ENCODE results near the gene JAG2.

Gene JAG2

GRCh38 chr14:105091517-105092170 lies 76.9 kb downstream of the JAG2 start:
- peak; percentile 92 for DNase-seq (ENCODE audit: low read depth)
- H3K4me3 ChIP-seq (ENCODE audit: low read length), result peak overlapping the region; percentile 48
- TF ChIP-seq, protein P1, sequence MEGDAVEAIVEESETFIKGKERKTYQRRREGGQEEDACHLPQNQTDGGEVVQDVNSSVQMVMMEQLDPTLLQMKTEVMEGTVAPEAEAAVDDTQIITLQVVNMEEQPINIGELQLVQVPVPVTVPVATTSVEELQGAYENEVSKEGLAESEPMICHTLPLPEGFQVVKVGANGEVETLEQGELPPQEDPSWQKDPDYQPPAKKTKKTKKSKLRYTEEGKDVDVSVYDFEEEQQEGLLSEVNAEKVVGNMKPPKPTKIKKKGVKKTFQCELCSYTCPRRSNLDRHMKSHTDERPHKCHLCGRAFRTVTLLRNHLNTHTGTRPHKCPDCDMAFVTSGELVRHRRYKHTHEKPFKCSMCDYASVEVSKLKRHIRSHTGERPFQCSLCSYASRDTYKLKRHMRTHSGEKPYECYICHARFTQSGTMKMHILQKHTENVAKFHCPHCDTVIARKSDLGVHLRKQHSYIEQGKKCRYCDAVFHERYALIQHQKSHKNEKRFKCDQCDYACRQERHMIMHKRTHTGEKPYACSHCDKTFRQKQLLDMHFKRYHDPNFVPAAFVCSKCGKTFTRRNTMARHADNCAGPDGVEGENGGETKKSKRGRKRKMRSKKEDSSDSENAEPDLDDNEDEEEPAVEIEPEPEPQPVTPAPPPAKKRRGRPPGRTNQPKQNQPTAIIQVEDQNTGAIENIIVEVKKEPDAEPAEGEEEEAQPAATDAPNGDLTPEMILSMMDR (IDR thresholded peaks at IDR 0.05; ENCODE audit: insufficient read depth, low read depth, low read length, missing control alignments), result no peak

DNA sequence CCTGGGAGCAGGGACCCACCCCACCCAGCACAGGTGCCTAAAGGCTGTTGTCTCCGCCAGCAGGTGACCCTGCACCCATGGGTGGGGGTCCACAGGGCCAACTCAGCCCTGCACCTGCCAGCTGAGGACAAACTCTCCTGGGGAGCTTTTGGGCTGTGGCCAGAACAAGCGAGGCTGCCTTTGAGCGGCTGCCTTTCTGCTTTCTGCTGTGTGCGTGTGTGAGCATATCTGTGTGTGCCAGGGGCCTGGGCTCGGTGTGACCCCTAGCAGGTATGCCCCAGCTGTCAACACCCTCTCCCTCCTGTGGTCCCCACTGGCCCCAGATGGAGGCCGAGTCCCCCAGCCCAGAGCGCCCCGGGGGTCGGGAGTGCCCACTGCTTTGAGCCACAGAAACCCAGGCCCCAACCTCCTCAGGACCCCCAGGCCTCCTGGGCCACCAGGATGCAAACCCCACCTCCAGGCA lies 77.5 kb downstream of the JAG2 start:
- TF ChIP-seq, protein P1 (IDR thresholded peaks at IDR 0.05; ENCODE audit: insufficient read depth, low read depth, low read length, missing control alignments), result no peak
- H3K4me3 ChIP-seq (ENCODE audit: low read length), result no peak overlapping the region

More for the DNA sequence above, 77.5 kb downstream of the JAG2 start:
- DNase-seq (ENCODE audit: low read depth), result peak; percentile 43

Measured in epithelial cell of esophagus (primary cell).